K562 (cell line): ENCODE data around the gene MRPS5. TPM values are rescaled to one million over a fixed set of nuclear protein-coding genes. Genes with fewer than 3 reads are reported as not detected.

ENCODE experiments used
- KLF1 ChIP-seq: fragments of 450-650 bp; IDR thresholded peaks from 2 replicates; pipeline ENCODE4 v1.6.1; 2016; ENCODE audit warnings: missing genetic modification characterization, missing compliant biosample characterization
- MYC ChIP-seq, 2 experiments: fragments of 250-450 bp in 1 of 2; sonication (Bioruptor Pico) in 1 of 2; IDR thresholded peaks; 2 replicates each; pipeline versions ENCODE4 v1.5.1 to v1.6.1; 2012 to 2021; ENCODE audit warnings: low read depth in 2 of 2, borderline replicate concordance in 1 of 2, improper control_type of control experiment in 1 of 2, low read length in 1 of 2, mild to moderate bottlenecking in 1 of 2, moderate library complexity in 1 of 2
- PRPF4 ChIP-seq: fragments of 200-400 bp; formaldehyde crosslinking; IDR thresholded peaks from one replicate; pipeline ENCODE4 v1.6.1; 2017; ENCODE audit warnings: low read length, low read depth, mild to moderate bottlenecking; ENCODE audit not compliant: insufficient read depth, poor library complexity, severe bottlenecking
- RAD21 ChIP-seq, 2 experiments: fragments of 250-450 bp in 1 of 2; fragments of 450-650 bp in 1 of 2; sonication (Bioruptor Pico) in 1 of 2; formaldehyde crosslinking in 1 of 2; IDR thresholded peaks in 1 of 2; conservative IDR thresholded peaks in 1 of 2; 2 replicates each; pipeline versions ENCODE4 v1.4.0 to v1.8.0; 2020 to 2022; ENCODE audit warnings: mild to moderate bottlenecking in 2 of 2, moderate library complexity in 1 of 2
- polyA plus RNA-seq, 8 experiments: library from polyadenylated mRNA; depleted of rRNA in 4 of 8; stranded (reverse) in 5 of 8; unstranded in 3 of 8; fragments of >200 nt; fragmentation: Nextera tagmentation in 2 of 8; fragmentation: Illumina TruSeq in 1 of 8; extraction: Ambion mirVana in 2 of 8; extraction: Trizol in 1 of 8; gene quantifications; 2 replicates each; pipeline versions ENCODE4 v1.2.1 to v1.2.3, GENCODE V29; 2011 to 2014; ENCODE audit warnings: inconsistent platforms in 1 of 8, missing spikeins in 1 of 8
- total RNA-seq, 7 experiments: library from RNA; depleted of rRNA in 6 of 7; stranded (reverse); fragments of >200 nt in 6 of 7; fragmentation: Illumina TruSeq in 2 of 7; extraction: Trizol in 2 of 7; gene quantifications; 2 replicates each; pipeline versions ENCODE4 v1.2.1 to v1.2.3, GENCODE V29; 2011 to 2021; ENCODE audit warnings: low replicate concordance in 1 of 7
- TF ChIP-seq, protein P1 (sequence below): fragments of 150-350 bp; conservative IDR thresholded peaks from 2 replicates; pipeline ENCODE4 v1.6.1; 2014; ENCODE audit warnings: low read length
- TF ChIP-seq, protein P2 (sequence below): fragments of 450-650 bp; IDR thresholded peaks from 2 replicates; pipeline ENCODE4 v1.6.1; 2016; ENCODE audit warnings: mild to moderate bottlenecking, moderate library complexity
- TF ChIP-seq, protein P3 (sequence below): fragments of 250-450 bp; sonication (Bioruptor Pico); IDR thresholded peaks from 2 replicates; pipeline ENCODE4 v1.5.0; 2021
- TF ChIP-seq, protein P4 (sequence below): fragments of 450-650 bp; IDR thresholded peaks from 2 replicates; pipeline ENCODE4 v1.6.1; 2017; ENCODE audit warnings: mild to moderate bottlenecking, moderate library complexity

Gene MRPS5
- total and polyA plus RNA-seq, 9 of the 15 experiments (the other 6 are each of a cell fraction or from before 2014, with no cell fraction given), result 85.0 to 162 (median 118) TPM

DNA sequence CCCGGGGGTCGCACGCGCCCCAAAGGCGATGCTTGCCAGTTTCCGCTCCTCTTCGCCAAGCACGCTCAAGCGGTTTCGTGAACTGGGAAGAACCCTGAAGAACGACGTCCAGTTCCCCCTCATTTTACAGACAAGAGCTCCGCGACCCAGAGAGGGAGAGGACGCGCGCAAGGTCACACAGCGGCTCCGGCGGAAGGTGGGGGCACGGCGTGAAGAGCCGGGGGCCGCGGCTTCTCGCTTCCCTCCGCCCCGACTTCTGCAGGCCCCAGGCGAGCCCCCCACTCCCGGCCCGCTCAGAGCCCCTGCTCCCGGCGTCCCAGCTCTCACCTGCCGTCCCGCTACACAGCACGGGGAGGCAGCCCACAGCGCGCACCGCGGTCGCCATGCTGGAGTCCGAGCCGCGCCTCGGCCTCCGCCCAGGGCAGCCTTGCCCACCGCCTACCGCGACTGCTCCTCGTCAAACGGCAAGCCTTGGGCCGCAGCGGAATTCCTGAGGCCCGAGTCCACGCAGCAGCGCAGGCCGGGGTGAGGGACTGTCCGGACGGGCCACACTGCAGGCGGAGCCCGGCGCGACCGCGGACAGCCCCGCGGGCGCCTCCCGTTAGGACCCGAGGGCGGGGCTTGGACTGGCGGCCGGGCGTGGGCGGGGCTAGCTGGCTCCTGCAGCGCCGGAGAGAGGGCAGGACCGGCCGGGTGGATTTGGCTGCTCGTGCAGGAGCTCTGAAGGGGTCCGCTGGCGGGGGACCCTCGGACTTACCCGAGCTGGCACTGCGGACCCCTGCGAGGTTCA lies at the start of gene MRPS5 (continued):
- TF ChIP-seq, protein P1, sequence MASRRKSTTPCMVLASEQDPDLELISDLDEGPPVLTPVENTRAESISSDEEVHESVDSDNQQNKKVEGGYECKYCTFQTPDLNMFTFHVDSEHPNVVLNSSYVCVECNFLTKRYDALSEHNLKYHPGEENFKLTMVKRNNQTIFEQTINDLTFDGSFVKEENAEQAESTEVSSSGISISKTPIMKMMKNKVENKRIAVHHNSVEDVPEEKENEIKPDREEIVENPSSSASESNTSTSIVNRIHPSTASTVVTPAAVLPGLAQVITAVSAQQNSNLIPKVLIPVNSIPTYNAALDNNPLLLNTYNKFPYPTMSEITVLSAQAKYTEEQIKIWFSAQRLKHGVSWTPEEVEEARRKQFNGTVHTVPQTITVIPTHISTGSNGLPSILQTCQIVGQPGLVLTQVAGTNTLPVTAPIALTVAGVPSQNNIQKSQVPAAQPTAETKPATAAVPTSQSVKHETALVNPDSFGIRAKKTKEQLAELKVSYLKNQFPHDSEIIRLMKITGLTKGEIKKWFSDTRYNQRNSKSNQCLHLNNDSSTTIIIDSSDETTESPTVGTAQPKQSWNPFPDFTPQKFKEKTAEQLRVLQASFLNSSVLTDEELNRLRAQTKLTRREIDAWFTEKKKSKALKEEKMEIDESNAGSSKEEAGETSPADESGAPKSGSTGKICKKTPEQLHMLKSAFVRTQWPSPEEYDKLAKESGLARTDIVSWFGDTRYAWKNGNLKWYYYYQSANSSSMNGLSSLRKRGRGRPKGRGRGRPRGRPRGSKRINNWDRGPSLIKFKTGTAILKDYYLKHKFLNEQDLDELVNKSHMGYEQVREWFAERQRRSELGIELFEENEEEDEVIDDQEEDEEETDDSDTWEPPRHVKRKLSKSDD, result no peak
- TF ChIP-seq MYC (IDR thresholded peaks at IDR 0.05; ENCODE audit: low read depth, low read length), result peak; percentile 78; the same call in 1 of the 2 replicates
- TF ChIP-seq MYC (CRISPR knock-in tag; IDR thresholded peaks at IDR 0.05; ENCODE audit: borderline replicate concordance, low read depth), result no peak
- TF ChIP-seq, protein P2, sequence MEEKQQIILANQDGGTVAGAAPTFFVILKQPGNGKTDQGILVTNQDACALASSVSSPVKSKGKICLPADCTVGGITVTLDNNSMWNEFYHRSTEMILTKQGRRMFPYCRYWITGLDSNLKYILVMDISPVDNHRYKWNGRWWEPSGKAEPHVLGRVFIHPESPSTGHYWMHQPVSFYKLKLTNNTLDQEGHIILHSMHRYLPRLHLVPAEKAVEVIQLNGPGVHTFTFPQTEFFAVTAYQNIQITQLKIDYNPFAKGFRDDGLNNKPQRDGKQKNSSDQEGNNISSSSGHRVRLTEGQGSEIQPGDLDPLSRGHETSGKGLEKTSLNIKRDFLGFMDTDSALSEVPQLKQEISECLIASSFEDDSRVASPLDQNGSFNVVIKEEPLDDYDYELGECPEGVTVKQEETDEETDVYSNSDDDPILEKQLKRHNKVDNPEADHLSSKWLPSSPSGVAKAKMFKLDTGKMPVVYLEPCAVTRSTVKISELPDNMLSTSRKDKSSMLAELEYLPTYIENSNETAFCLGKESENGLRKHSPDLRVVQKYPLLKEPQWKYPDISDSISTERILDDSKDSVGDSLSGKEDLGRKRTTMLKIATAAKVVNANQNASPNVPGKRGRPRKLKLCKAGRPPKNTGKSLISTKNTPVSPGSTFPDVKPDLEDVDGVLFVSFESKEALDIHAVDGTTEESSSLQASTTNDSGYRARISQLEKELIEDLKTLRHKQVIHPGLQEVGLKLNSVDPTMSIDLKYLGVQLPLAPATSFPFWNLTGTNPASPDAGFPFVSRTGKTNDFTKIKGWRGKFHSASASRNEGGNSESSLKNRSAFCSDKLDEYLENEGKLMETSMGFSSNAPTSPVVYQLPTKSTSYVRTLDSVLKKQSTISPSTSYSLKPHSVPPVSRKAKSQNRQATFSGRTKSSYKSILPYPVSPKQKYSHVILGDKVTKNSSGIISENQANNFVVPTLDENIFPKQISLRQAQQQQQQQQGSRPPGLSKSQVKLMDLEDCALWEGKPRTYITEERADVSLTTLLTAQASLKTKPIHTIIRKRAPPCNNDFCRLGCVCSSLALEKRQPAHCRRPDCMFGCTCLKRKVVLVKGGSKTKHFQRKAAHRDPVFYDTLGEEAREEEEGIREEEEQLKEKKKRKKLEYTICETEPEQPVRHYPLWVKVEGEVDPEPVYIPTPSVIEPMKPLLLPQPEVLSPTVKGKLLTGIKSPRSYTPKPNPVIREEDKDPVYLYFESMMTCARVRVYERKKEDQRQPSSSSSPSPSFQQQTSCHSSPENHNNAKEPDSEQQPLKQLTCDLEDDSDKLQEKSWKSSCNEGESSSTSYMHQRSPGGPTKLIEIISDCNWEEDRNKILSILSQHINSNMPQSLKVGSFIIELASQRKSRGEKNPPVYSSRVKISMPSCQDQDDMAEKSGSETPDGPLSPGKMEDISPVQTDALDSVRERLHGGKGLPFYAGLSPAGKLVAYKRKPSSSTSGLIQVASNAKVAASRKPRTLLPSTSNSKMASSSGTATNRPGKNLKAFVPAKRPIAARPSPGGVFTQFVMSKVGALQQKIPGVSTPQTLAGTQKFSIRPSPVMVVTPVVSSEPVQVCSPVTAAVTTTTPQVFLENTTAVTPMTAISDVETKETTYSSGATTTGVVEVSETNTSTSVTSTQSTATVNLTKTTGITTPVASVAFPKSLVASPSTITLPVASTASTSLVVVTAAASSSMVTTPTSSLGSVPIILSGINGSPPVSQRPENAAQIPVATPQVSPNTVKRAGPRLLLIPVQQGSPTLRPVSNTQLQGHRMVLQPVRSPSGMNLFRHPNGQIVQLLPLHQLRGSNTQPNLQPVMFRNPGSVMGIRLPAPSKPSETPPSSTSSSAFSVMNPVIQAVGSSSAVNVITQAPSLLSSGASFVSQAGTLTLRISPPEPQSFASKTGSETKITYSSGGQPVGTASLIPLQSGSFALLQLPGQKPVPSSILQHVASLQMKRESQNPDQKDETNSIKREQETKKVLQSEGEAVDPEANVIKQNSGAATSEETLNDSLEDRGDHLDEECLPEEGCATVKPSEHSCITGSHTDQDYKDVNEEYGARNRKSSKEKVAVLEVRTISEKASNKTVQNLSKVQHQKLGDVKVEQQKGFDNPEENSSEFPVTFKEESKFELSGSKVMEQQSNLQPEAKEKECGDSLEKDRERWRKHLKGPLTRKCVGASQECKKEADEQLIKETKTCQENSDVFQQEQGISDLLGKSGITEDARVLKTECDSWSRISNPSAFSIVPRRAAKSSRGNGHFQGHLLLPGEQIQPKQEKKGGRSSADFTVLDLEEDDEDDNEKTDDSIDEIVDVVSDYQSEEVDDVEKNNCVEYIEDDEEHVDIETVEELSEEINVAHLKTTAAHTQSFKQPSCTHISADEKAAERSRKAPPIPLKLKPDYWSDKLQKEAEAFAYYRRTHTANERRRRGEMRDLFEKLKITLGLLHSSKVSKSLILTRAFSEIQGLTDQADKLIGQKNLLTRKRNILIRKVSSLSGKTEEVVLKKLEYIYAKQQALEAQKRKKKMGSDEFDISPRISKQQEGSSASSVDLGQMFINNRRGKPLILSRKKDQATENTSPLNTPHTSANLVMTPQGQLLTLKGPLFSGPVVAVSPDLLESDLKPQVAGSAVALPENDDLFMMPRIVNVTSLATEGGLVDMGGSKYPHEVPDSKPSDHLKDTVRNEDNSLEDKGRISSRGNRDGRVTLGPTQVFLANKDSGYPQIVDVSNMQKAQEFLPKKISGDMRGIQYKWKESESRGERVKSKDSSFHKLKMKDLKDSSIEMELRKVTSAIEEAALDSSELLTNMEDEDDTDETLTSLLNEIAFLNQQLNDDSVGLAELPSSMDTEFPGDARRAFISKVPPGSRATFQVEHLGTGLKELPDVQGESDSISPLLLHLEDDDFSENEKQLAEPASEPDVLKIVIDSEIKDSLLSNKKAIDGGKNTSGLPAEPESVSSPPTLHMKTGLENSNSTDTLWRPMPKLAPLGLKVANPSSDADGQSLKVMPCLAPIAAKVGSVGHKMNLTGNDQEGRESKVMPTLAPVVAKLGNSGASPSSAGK, result peak; percentile 24; the same call in 1 of the 2 replicates
- no peak for TF ChIP-seq PRPF4
- TF ChIP-seq, protein P3, sequence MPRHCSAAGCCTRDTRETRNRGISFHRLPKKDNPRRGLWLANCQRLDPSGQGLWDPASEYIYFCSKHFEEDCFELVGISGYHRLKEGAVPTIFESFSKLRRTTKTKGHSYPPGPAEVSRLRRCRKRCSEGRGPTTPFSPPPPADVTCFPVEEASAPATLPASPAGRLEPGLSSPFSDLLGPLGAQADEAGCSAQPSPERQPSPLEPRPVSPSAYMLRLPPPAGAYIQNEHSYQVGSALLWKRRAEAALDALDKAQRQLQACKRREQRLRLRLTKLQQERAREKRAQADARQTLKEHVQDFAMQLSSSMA (CRISPR knock-in tag), result 0 out of 2 replicates have a peak, but pooled peaks have one; percentile 30
- TF ChIP-seq, protein P4, sequence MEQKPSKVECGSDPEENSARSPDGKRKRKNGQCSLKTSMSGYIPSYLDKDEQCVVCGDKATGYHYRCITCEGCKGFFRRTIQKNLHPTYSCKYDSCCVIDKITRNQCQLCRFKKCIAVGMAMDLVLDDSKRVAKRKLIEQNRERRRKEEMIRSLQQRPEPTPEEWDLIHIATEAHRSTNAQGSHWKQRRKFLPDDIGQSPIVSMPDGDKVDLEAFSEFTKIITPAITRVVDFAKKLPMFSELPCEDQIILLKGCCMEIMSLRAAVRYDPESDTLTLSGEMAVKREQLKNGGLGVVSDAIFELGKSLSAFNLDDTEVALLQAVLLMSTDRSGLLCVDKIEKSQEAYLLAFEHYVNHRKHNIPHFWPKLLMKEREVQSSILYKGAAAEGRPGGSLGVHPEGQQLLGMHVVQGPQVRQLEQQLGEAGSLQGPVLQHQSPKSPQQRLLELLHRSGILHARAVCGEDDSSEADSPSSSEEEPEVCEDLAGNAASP, result no peak
- peak; percentile 64; the same call in 1 of the 2 replicates for TF ChIP-seq KLF1
- TF ChIP-seq RAD21 (CRISPR knock-in tag; conservative IDR thresholded peaks at IDR 0.05 in 1 of 2, IDR thresholded peaks at IDR 0.05 in 1 of 2), result peak in 1 of 2 experiments; percentile 14; a peak in 1 of 4 replicates
